NB4 (cell line): Measurements from ENCODE around the gene TEX2.

ENCODE experiments used
- MYC ChIP-seq: IDR thresholded peaks from 2 replicates; pipeline ENCODE4 v1.6.1; 2011; ENCODE audit warnings: low read depth, low read length
- POLR2A ChIP-seq: IDR thresholded peaks from 2 replicates; pipeline ENCODE4 v1.6.1; 2011; ENCODE audit warnings: mild to moderate bottlenecking; ENCODE audit not compliant: insufficient read length; ENCODE audit errors: extremely low read depth
- TF ChIP-seq, protein P1 (sequence below): IDR thresholded peaks from one replicate; pipeline ENCODE4 v1.5.1; 2012; ENCODE audit warnings: low read depth, low read length
- TF ChIP-seq, protein P2 (sequence below): IDR thresholded peaks from 2 replicates; pipeline ENCODE4 v1.6.1; 2011; ENCODE audit warnings: low read depth, low read length

DNA sequence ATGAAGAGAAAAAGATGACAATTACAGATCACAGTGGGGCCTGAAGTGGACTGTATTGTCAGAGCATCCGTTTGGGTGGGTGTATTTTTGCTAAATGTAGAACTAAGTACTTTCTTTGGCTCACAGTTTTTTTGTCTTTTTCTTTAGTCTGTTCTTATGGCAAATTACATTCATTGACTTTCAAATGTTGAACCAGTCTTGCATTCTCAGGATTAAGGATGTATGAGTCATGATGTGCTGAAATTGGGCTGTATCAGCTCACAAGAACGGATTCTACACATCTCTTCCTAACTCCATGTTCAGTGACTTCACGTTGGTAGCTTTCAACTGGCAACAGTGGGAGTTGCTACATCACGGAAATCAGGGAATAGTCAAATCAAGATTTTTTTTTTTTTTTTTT, 66.5 kb downstream of the TEX2 start:
- TF ChIP-seq, protein P1, sequence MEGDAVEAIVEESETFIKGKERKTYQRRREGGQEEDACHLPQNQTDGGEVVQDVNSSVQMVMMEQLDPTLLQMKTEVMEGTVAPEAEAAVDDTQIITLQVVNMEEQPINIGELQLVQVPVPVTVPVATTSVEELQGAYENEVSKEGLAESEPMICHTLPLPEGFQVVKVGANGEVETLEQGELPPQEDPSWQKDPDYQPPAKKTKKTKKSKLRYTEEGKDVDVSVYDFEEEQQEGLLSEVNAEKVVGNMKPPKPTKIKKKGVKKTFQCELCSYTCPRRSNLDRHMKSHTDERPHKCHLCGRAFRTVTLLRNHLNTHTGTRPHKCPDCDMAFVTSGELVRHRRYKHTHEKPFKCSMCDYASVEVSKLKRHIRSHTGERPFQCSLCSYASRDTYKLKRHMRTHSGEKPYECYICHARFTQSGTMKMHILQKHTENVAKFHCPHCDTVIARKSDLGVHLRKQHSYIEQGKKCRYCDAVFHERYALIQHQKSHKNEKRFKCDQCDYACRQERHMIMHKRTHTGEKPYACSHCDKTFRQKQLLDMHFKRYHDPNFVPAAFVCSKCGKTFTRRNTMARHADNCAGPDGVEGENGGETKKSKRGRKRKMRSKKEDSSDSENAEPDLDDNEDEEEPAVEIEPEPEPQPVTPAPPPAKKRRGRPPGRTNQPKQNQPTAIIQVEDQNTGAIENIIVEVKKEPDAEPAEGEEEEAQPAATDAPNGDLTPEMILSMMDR = no peak
- TF ChIP-seq POLR2A = no peak
- TF ChIP-seq, protein P2, sequence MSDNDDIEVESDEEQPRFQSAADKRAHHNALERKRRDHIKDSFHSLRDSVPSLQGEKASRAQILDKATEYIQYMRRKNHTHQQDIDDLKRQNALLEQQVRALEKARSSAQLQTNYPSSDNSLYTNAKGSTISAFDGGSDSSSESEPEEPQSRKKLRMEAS = no peak
- no peak for TF ChIP-seq MYC
